ENCODE results near the gene SMARCD3. TPM values are rescaled to one million over a fixed set of nuclear protein-coding genes. Genes with fewer than 3 reads are reported as not detected.

SMARCD3 gene
- total RNA-seq, 1 experiment from 2014 or later: 30.3 TPM

DNA sequence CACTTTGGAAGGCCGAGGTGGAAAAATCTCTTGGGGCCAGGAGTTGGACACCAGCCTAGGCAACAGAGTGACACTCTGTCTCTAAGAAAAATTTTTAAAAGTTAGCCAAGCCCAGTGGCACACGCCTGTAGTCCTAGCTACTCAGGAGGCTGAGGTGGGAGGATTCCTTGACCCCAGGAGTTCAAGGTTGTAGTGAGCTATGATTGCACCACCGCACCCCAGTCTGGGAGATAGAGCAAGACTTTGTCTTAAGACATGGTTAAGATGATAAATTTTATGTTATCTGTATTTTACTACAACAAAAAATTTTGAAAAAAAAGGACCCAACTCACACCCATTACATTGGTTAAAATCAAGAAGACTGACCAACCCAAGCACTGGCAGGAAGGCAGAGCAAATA lies 44.4 kb upstream of the SMARCD3 start:
- Histone ChIP-seq H3K9me2 (ENCODE audit: insufficient read depth) (no peaks in the 10 kb centered on the region), H3K79me2 (ENCODE audit: insufficient read depth, low read length) (no peaks in the 10 kb centered on the region), H3K9ac (ENCODE audit: low read length) (no peak overlapping the region), H3K9me3 (ENCODE audit: control insufficient read depth in 1 of 2, insufficient read depth in 1 of 2, low read depth in 1 of 2, low read length in 2 of 2) (no peaks in the 10 kb centered on the region), H4K20me1 (ENCODE audit: insufficient read depth) (no peaks in the 10 kb centered on the region), H3K36me3 (ENCODE audit: control insufficient read depth in 1 of 2, insufficient read depth in 2 of 2, low read length in 2 of 2) (no peaks in the 10 kb centered on the region), H3K4me3 (replicated peaks in 1 of 2; ENCODE audit: low read depth in 1 of 2, low read length in 2 of 2) (no peak overlapping the region), H3K4me1 (ENCODE audit: control insufficient read depth in 1 of 2, insufficient read depth in 2 of 2, low read length in 2 of 2) (no peaks in the 10 kb centered on the region), H3K4me2 (ENCODE audit: low read length) (no peak overlapping the region), H3K27ac (ENCODE audit: low read depth, low read length) (no peak overlapping the region), H2AFZ (ENCODE audit: low read depth, low read length, poor library complexity, severe bottlenecking) (no peak overlapping the region), H3K27me3 (ENCODE audit: insufficient read depth, low read length) (no peaks in the 10 kb centered on the region)
- DNase-seq (ENCODE audit: low read depth, low spot score) (no peak), ATAC-seq (no peak)
- POLR2A ChIA-PET: no interaction called here
- no peak for TF ChIP-seq CEBPB (IDR thresholded peaks at IDR 0.05; ENCODE audit: low read depth)
- TF ChIP-seq YY1 (IDR thresholded peaks at IDR 0.05; ENCODE audit: extremely low read depth, insufficient replicate concordance, low read depth, low read length): no peak
- TF ChIP-seq ELF1 (IDR thresholded peaks at IDR 0.05; ENCODE audit: borderline replicate concordance, low read depth): no peak
- TF ChIP-seq, protein P1, sequence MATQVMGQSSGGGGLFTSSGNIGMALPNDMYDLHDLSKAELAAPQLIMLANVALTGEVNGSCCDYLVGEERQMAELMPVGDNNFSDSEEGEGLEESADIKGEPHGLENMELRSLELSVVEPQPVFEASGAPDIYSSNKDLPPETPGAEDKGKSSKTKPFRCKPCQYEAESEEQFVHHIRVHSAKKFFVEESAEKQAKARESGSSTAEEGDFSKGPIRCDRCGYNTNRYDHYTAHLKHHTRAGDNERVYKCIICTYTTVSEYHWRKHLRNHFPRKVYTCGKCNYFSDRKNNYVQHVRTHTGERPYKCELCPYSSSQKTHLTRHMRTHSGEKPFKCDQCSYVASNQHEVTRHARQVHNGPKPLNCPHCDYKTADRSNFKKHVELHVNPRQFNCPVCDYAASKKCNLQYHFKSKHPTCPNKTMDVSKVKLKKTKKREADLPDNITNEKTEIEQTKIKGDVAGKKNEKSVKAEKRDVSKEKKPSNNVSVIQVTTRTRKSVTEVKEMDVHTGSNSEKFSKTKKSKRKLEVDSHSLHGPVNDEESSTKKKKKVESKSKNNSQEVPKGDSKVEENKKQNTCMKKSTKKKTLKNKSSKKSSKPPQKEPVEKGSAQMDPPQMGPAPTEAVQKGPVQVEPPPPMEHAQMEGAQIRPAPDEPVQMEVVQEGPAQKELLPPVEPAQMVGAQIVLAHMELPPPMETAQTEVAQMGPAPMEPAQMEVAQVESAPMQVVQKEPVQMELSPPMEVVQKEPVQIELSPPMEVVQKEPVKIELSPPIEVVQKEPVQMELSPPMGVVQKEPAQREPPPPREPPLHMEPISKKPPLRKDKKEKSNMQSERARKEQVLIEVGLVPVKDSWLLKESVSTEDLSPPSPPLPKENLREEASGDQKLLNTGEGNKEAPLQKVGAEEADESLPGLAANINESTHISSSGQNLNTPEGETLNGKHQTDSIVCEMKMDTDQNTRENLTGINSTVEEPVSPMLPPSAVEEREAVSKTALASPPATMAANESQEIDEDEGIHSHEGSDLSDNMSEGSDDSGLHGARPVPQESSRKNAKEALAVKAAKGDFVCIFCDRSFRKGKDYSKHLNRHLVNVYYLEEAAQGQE (IDR thresholded peaks at IDR 0.05; ENCODE audit: low read depth): no peak
- no peak for TF ChIP-seq SRF (IDR thresholded peaks at IDR 0.05; ENCODE audit: low read depth)
- no peak for TF ChIP-seq EZH2 (IDR thresholded peaks at IDR 0.05)
- TF ChIP-seq, protein P2, sequence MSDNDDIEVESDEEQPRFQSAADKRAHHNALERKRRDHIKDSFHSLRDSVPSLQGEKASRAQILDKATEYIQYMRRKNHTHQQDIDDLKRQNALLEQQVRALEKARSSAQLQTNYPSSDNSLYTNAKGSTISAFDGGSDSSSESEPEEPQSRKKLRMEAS (IDR thresholded peaks at IDR 0.05): no peak
- TF ChIP-seq, protein P3, sequence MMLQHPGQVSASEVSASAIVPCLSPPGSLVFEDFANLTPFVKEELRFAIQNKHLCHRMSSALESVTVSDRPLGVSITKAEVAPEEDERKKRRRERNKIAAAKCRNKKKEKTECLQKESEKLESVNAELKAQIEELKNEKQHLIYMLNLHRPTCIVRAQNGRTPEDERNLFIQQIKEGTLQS (IDR thresholded peaks at IDR 0.05): no peak
- TF ChIP-seq CBX3 (IDR thresholded peaks at IDR 0.05; ENCODE audit: low read depth): no peak
- BruUV-seq (replicated peaks): no TSS peak
- intact Hi-C loops (cut with micrococcal nuclease): no loop called here
- CTCF ChIA-PET: no interaction called here
- RAD21 ChIA-PET (ENCODE audit: low non-redundant PET in 1 of 2, low total read pairs in 2 of 2, uncharacterized antibody in 2 of 2, unreplicated experiment in 2 of 2): no interaction called here
